ENCODE results near the gene CYYR1.
"Not testable (repeated sequence)": the region's sequence is repeated elsewhere in the genome, so short reads cannot be mapped to it uniquely, and the experiment has no call there.

Gene CYYR1

GRCh38 chr21:26489781-26490180, 83.3 kb downstream of the CYYR1 start:
- H3K27me3 ChIP-seq (ENCODE audit: low read depth, low read length) = no peaks in the 10 kb centered on the region

GRCh38 chr21:26487981-26488480, 85.1 kb downstream of the CYYR1 start:
- no peak overlapping the region for H3K27ac ChIP-seq (ENCODE audit: low read length)
- H3K4me1 ChIP-seq (ENCODE audit: control insufficient read depth in 1 of 2, insufficient read depth in 2 of 2, low read length in 2 of 2) = no peaks in the 10 kb centered on the region
- no peaks in the 10 kb centered on the region for H3K36me3 ChIP-seq (ENCODE audit: control insufficient read depth in 1 of 2, insufficient read depth in 2 of 2, low read length in 2 of 2)
- H3K27me3 ChIP-seq (ENCODE audit: low read depth, low read length) = no peaks in the 10 kb centered on the region
- no peaks in the 10 kb centered on the region for H3K9me3 ChIP-seq (ENCODE audit: control insufficient read depth in 1 of 2, low read length in 2 of 2)
- no peak overlapping the region for H3K4me3 ChIP-seq (ENCODE audit: low read depth in 1 of 2, low read length in 2 of 2)

More at GRCh38 chr21:26489781-26490180, 83.3 kb downstream of the CYYR1 start:
- Histone ChIP-seq H3K9me3 (ENCODE audit: control insufficient read depth in 1 of 2, low read length in 2 of 2) (no peaks in the 10 kb centered on the region), H3K4me1 (ENCODE audit: control insufficient read depth in 1 of 2, insufficient read depth in 2 of 2, low read length in 2 of 2) (no peaks in the 10 kb centered on the region), H3K4me3 (ENCODE audit: low read depth in 1 of 2, low read length in 2 of 2) (no peak overlapping the region), H3K36me3 (ENCODE audit: control insufficient read depth in 1 of 2, insufficient read depth in 2 of 2, low read length in 2 of 2) (no peaks in the 10 kb centered on the region), H3K27ac (ENCODE audit: low read length) (no peak overlapping the region)

- H3K27ac ChIP-seq (ENCODE audit: low read length) = no peak overlapping the region
- H3K36me3 ChIP-seq (ENCODE audit: control insufficient read depth in 1 of 2, insufficient read depth in 2 of 2, low read length in 2 of 2) = no peaks in the 10 kb centered on the region
- no peaks in the 10 kb centered on the region for H3K4me1 ChIP-seq (ENCODE audit: control insufficient read depth in 1 of 2, insufficient read depth in 2 of 2, low read length in 2 of 2)
- H3K9me3 ChIP-seq (ENCODE audit: control insufficient read depth in 1 of 2, low read length in 2 of 2) = no peaks in the 10 kb centered on the region
- no peak overlapping the region for H3K4me3 ChIP-seq (ENCODE audit: low read depth in 1 of 2, low read length in 2 of 2)
- H3K27me3 ChIP-seq (ENCODE audit: low read depth, low read length) = no peaks in the 10 kb centered on the region
Measured at GRCh38 chr21:26473471-26473870, 99.6 kb downstream of the CYYR1 start.

- no peaks in the 10 kb centered on the region for H3K36me3 ChIP-seq (ENCODE audit: control insufficient read depth in 1 of 2, insufficient read depth in 2 of 2, low read length in 2 of 2)
- H3K4me3 ChIP-seq (ENCODE audit: low read depth in 1 of 2, low read length in 2 of 2) = no peak overlapping the region
Measured at GRCh38 chr21:26471099-26471471, 102.0 kb downstream of the CYYR1 start.

GRCh38 chr21:26470351-26471098, 102.6 kb downstream of the CYYR1 start:
- Histone ChIP-seq H3K27ac (ENCODE audit: low read length) (no peak overlapping the region), H3K36me3 (ENCODE audit: control insufficient read depth in 1 of 2, insufficient read depth in 2 of 2, low read length in 2 of 2) (no peaks in the 10 kb centered on the region), H3K4me3 (ENCODE audit: low read depth in 1 of 2, low read length in 2 of 2) (no peak overlapping the region), H3K27me3 (ENCODE audit: low read depth, low read length) (no peaks in the 10 kb centered on the region), H3K9me3 (ENCODE audit: control insufficient read depth in 1 of 2, low read length in 2 of 2) (no peaks in the 10 kb centered on the region), H3K4me1 (ENCODE audit: control insufficient read depth in 1 of 2, insufficient read depth in 2 of 2, low read length in 2 of 2) (no peaks in the 10 kb centered on the region)

More at GRCh38 chr21:26471099-26471471, 102.0 kb downstream of the CYYR1 start:
- Histone ChIP-seq H3K27me3 (ENCODE audit: low read depth, low read length) (no peaks in the 10 kb centered on the region), H3K27ac (ENCODE audit: low read length) (no peak overlapping the region), H3K9me3 (ENCODE audit: control insufficient read depth in 1 of 2, low read length in 2 of 2) (no peaks in the 10 kb centered on the region), H3K4me1 (ENCODE audit: control insufficient read depth in 1 of 2, insufficient read depth in 2 of 2, low read length in 2 of 2) (no peaks in the 10 kb centered on the region)

- Histone ChIP-seq H3K27ac (ENCODE audit: low read length) (no peak overlapping the region), H3K36me3 (ENCODE audit: control insufficient read depth in 1 of 2, insufficient read depth in 2 of 2, low read length in 2 of 2) (no peaks in the 10 kb centered on the region), H3K9me3 (ENCODE audit: control insufficient read depth in 1 of 2, low read length in 2 of 2) (no peaks in the 10 kb centered on the region)
Measured at GRCh38 chr21:26469789-26470188, 103.3 kb downstream of the CYYR1 start.

GRCh38 chr21:26465916-26466315, 107.2 kb downstream of the CYYR1 start:
- no peaks in the 10 kb centered on the region for H3K27me3 ChIP-seq (ENCODE audit: low read depth, low read length)
- no peak overlapping the region for H3K27ac ChIP-seq (ENCODE audit: low read length)
- H3K4me1 ChIP-seq (ENCODE audit: control insufficient read depth in 1 of 2, insufficient read depth in 2 of 2, low read length in 2 of 2) = no peaks in the 10 kb centered on the region
- H3K9me3 ChIP-seq (ENCODE audit: control insufficient read depth in 1 of 2, low read length in 2 of 2) = no peaks in the 10 kb centered on the region
- no peaks in the 10 kb centered on the region for H3K36me3 ChIP-seq (ENCODE audit: control insufficient read depth in 1 of 2, insufficient read depth in 2 of 2, low read length in 2 of 2)
- no peak overlapping the region for H3K4me3 ChIP-seq (ENCODE audit: low read depth in 1 of 2, low read length in 2 of 2)

More at GRCh38 chr21:26469789-26470188, 103.3 kb downstream of the CYYR1 start:
- no peaks in the 10 kb centered on the region for H3K4me1 ChIP-seq (ENCODE audit: control insufficient read depth in 1 of 2, insufficient read depth in 2 of 2, low read length in 2 of 2)
- H3K4me3 ChIP-seq (ENCODE audit: low read depth in 1 of 2, low read length in 2 of 2) = no peak overlapping the region
- no peaks in the 10 kb centered on the region for H3K27me3 ChIP-seq (ENCODE audit: low read depth, low read length)

- Histone ChIP-seq H3K27ac (ENCODE audit: low read length) (no peak overlapping the region), H3K4me1 (ENCODE audit: control insufficient read depth in 1 of 2, insufficient read depth in 2 of 2, low read length in 2 of 2) (no peaks in the 10 kb centered on the region), H3K4me3 (ENCODE audit: low read depth in 1 of 2, low read length in 2 of 2) (no peak overlapping the region), H3K36me3 (ENCODE audit: control insufficient read depth in 1 of 2, insufficient read depth in 2 of 2, low read length in 2 of 2) (no peaks in the 10 kb centered on the region), H3K9me3 (ENCODE audit: control insufficient read depth in 1 of 2, low read length in 2 of 2) (no peaks in the 10 kb centered on the region), H3K27me3 (ENCODE audit: low read depth, low read length) (no peaks in the 10 kb centered on the region)
Measured at GRCh38 chr21:26461500-26461899, 111.6 kb downstream of the CYYR1 start.

- H3K4me1 ChIP-seq (ENCODE audit: control insufficient read depth in 1 of 2, insufficient read depth in 2 of 2, low read length in 2 of 2) = no peaks in the 10 kb centered on the region
- no peak overlapping the region for H3K4me3 ChIP-seq (ENCODE audit: low read depth in 1 of 2, low read length in 2 of 2)
- no peaks in the 10 kb centered on the region for H3K9me3 ChIP-seq (ENCODE audit: control insufficient read depth in 1 of 2, low read length in 2 of 2)
- no peaks in the 10 kb centered on the region for H3K36me3 ChIP-seq (ENCODE audit: control insufficient read depth in 1 of 2, insufficient read depth in 2 of 2, low read length in 2 of 2)
- H3K27me3 ChIP-seq (ENCODE audit: low read depth, low read length) = no peaks in the 10 kb centered on the region
- no peak overlapping the region for H3K27ac ChIP-seq (ENCODE audit: low read length)
Measured at GRCh38 chr21:26460621-26461020, 112.5 kb downstream of the CYYR1 start.

- not testable (repeated sequence) for H3K4me1 ChIP-seq (ENCODE audit: control insufficient read depth in 1 of 2, insufficient read depth in 2 of 2, low read length in 2 of 2); H3K27me3 ChIP-seq (ENCODE audit: low read depth, low read length); H3K36me3 ChIP-seq (ENCODE audit: control insufficient read depth in 1 of 2, insufficient read depth in 2 of 2, low read length in 2 of 2); H3K4me3 ChIP-seq (ENCODE audit: low read depth in 1 of 2, low read length in 2 of 2); H3K9me3 ChIP-seq (ENCODE audit: control insufficient read depth in 1 of 2, low read length in 2 of 2); H3K27ac ChIP-seq (ENCODE audit: low read length)
Measured at GRCh38 chr21:26458854-26459253, 114.2 kb downstream of the CYYR1 start.

- H3K9me3 ChIP-seq (ENCODE audit: control insufficient read depth in 1 of 2, low read length in 2 of 2) = no peaks in the 10 kb centered on the region
- no peaks in the 10 kb centered on the region for H3K36me3 ChIP-seq (ENCODE audit: control insufficient read depth in 1 of 2, insufficient read depth in 2 of 2, low read length in 2 of 2)
- H3K27ac ChIP-seq (ENCODE audit: low read length) = no peak overlapping the region
- H3K4me3 ChIP-seq (ENCODE audit: low read depth in 1 of 2, low read length in 2 of 2) = no peak overlapping the region
- no peaks in the 10 kb centered on the region for H3K27me3 ChIP-seq (ENCODE audit: low read depth, low read length)
- H3K4me1 ChIP-seq (ENCODE audit: control insufficient read depth in 1 of 2, insufficient read depth in 2 of 2, low read length in 2 of 2) = no peaks in the 10 kb centered on the region
Measured at GRCh38 chr21:26457817-26458216, 115.3 kb downstream of the CYYR1 start.

GRCh38 chr21:26453267-26453666, 119.8 kb downstream of the CYYR1 start:
- Histone ChIP-seq H3K4me1 (ENCODE audit: control insufficient read depth in 1 of 2, insufficient read depth in 2 of 2, low read length in 2 of 2) (no peaks in the 10 kb centered on the region), H3K9me3 (ENCODE audit: control insufficient read depth in 1 of 2, low read length in 2 of 2) (no peaks in the 10 kb centered on the region), H3K36me3 (ENCODE audit: control insufficient read depth in 1 of 2, insufficient read depth in 2 of 2, low read length in 2 of 2) (no peaks in the 10 kb centered on the region), H3K4me3 (ENCODE audit: low read depth in 1 of 2, low read length in 2 of 2) (no peak overlapping the region), H3K27ac (ENCODE audit: low read length) (no peak overlapping the region), H3K27me3 (ENCODE audit: low read depth, low read length) (no peaks in the 10 kb centered on the region)

All from muscle layer of duodenum (tissue), 2 donors.